Ascending aorta (tissue), 2 donors: ENCODE results near the gene MAD2L1BP. TPM values are rescaled to one million over a fixed set of nuclear protein-coding genes. Genes with fewer than 3 reads are reported as not detected.
A peak's percentile ranks its signal among the peaks of the same experiment; 100 is the strongest.

ENCODE experiments used
- DNase-seq, 2 donors: peaks; one replicate each; pipeline ENCODE4 v3.0.0-alpha.2; 2019; ENCODE audit warnings: low spot score in 2 of 2
- H3K27ac ChIP-seq, 2 donors: fragments of 200-600 bp; sonication (generic); one replicate each; pipeline ENCODE4 v1.5.1; 2016 to 2017; ENCODE audit warnings: mild to moderate bottlenecking in 1 of 2
- H3K27me3 ChIP-seq: fragments of 200-600 bp; sonication (generic); one replicate; pipeline ENCODE4 v1.5.1; 2017
- H3K36me3 ChIP-seq, 2 donors: fragments of 200-600 bp; sonication (generic); one replicate each; pipeline ENCODE4 v1.5.1; 2016
- H3K4me1 ChIP-seq, 2 donors: fragments of 200-600 bp; sonication (generic); one replicate each; pipeline ENCODE4 v1.5.1; 2016 to 2017; ENCODE audit warnings: mild to moderate bottlenecking in 1 of 2
- H3K4me3 ChIP-seq, 2 donors: fragments of 200-600 bp; sonication (generic); one replicate each; pipeline ENCODE4 v1.5.1; 2016 to 2017; ENCODE audit warnings: mild to moderate bottlenecking in 1 of 2
- H3K9me3 ChIP-seq, 2 donors: fragments of 200-600 bp; sonication (generic); one replicate each; pipeline ENCODE4 v1.5.1; 2016
- CTCF ChIP-seq, 3 experiments: fragments of 200-600 bp in 2 of 3; fragments of 450-650 bp in 1 of 3; sonication (generic) in 2 of 3; IDR thresholded peaks; one replicate each; pipeline ENCODE4 v1.5.1; 2016 to 2019; ENCODE audit warnings: antibody characterized with exemption in 3 of 3, mild to moderate bottlenecking in 1 of 3, moderate library complexity in 1 of 3
- intact Hi-C: fragments of 100-400 bp; cut with DNase I; formaldehyde crosslinking; loops from one replicate; pipeline ENCODE4 v1.15.1; 2023
- total RNA-seq: library from RNA; depleted of rRNA; stranded (reverse); fragments of >200 nt; gene quantifications from one replicate; pipeline ENCODE4 v1.1.0, GENCODE V29; 2016

Gene MAD2L1BP
- total RNA-seq, 1 donor from 2014 or later, result 15.0 TPM

- Histone ChIP-seq H3K27ac (no peak overlapping the region), H3K27me3 (no peaks in the 10 kb centered on the region), H3K9me3 (no peaks in the 10 kb centered on the region), H3K4me1 (peaks cover 5 to 9% of the 10 kb centered on the region in 2 donors), H3K36me3 (peaks cover 49 to 70% of the 10 kb centered on the region in 2 donors), H3K4me3 (no peak overlapping the region)
- intact Hi-C loops, result loop anchor here (10.0 kb wide), 1 partner anchor 1838 kb away; the partner anchor contains the start of genes PRICKLE4 and TOMM6
- no peak for TF ChIP-seq CTCF (IDR thresholded peaks at IDR 0.05)
- DNase-seq, result no peak
These were observed 13.1 kb upstream of the MAD2L1BP start for GRCh38 chr6:43622541-43622940.

- peaks cover 49 to 70% of the 10 kb centered on the region in 2 donors for H3K36me3 ChIP-seq
- TF ChIP-seq CTCF (IDR thresholded peaks at IDR 0.05), result no peak
- H3K27ac ChIP-seq, result no peak overlapping the region
- peaks cover 5 to 16% of the 10 kb centered on the region in 2 donors for H3K4me1 ChIP-seq
- no peaks in the 10 kb centered on the region for H3K9me3 ChIP-seq
- H3K27me3 ChIP-seq, result no peaks in the 10 kb centered on the region
- H3K4me3 ChIP-seq, result no peak overlapping the region
- no peak for DNase-seq
- intact Hi-C loops, result loop anchor here (10.0 kb wide), 1 partner anchor 1839 kb away; the partner anchor contains the start of genes PRICKLE4 and TOMM6
These were observed 11.5 kb upstream of the MAD2L1BP start for GRCh38 chr6:43623880-43624785.

- H3K27ac ChIP-seq, result no peak overlapping the region
- H3K9me3 ChIP-seq, result no peaks in the 10 kb centered on the region
- H3K27me3 ChIP-seq, result no peaks in the 10 kb centered on the region
- intact Hi-C loops, result loop anchor here (5.0 to 10.0 kb wide), 5 partner anchors 77 to 1840 kb away; partner anchors contain the start of genes CDC5L, MRPL14, PRICKLE4 and TMEM63B
- peaks cover 5 to 16% of the 10 kb centered on the region in 2 donors for H3K4me1 ChIP-seq
- peaks cover 49 to 63% of the 10 kb centered on the region in 2 donors for H3K36me3 ChIP-seq
- no peak for DNase-seq
- no peak for TF ChIP-seq CTCF (IDR thresholded peaks at IDR 0.05)
- no peak overlapping the region for H3K4me3 ChIP-seq
These were observed 10.8 kb upstream of the MAD2L1BP start for GRCh38 chr6:43624786-43625288.

GRCh38 chr6:43625393-43625992 is 10.1 kb upstream of the MAD2L1BP start:
- TF ChIP-seq CTCF (IDR thresholded peaks at IDR 0.05), result no peak
- peaks cover 48 to 57% of the 10 kb centered on the region in 2 donors for H3K36me3 ChIP-seq
- H3K27me3 ChIP-seq, result no peaks in the 10 kb centered on the region
- H3K4me3 ChIP-seq, result no peak overlapping the region
- H3K9me3 ChIP-seq, result no peaks in the 10 kb centered on the region
- peaks cover 5 to 19% of the 10 kb centered on the region in 2 donors for H3K4me1 ChIP-seq
- peak overlapping the region in 1 of 2 donors; percentile 10 for H3K27ac ChIP-seq
- DNase-seq, result no peak
- intact Hi-C loops, result loop anchor here (5.0 to 10.0 kb wide), 5 partner anchors 77 to 1841 kb away; partner anchors contain the start of genes CDC5L, MRPL14, PRICKLE4 and TMEM63B

- TF ChIP-seq CTCF (IDR thresholded peaks at IDR 0.05), result no peak
- H3K36me3 ChIP-seq, result peaks cover 33 to 40% of the 10 kb centered on the region in 2 donors
- peaks cover 5 to 19% of the 10 kb centered on the region in 2 donors for H3K4me1 ChIP-seq
- intact Hi-C loops, result loop anchor here (5.0 to 10.0 kb wide), 5 partner anchors 75 to 1842 kb away; partner anchors contain the start of genes CDC5L, MRPL14, PRICKLE4 and TMEM63B
- DNase-seq, result peak; percentile 62 to 94
- no peaks in the 10 kb centered on the region for H3K9me3 ChIP-seq
- H3K4me3 ChIP-seq, result peak overlapping the region in 1 of 2 donors; percentile 97
- no peaks in the 10 kb centered on the region for H3K27me3 ChIP-seq
- peak overlapping the region; percentile 97 to 98 for H3K27ac ChIP-seq
These were observed 8.4 kb upstream of the MAD2L1BP start for GRCh38 chr6:43627008-43627825.
